ENCODE measurements around the gene RFX7.
A peak's percentile ranks its signal among the peaks of the same experiment; 100 is the strongest.

RFX7 gene

DNA sequence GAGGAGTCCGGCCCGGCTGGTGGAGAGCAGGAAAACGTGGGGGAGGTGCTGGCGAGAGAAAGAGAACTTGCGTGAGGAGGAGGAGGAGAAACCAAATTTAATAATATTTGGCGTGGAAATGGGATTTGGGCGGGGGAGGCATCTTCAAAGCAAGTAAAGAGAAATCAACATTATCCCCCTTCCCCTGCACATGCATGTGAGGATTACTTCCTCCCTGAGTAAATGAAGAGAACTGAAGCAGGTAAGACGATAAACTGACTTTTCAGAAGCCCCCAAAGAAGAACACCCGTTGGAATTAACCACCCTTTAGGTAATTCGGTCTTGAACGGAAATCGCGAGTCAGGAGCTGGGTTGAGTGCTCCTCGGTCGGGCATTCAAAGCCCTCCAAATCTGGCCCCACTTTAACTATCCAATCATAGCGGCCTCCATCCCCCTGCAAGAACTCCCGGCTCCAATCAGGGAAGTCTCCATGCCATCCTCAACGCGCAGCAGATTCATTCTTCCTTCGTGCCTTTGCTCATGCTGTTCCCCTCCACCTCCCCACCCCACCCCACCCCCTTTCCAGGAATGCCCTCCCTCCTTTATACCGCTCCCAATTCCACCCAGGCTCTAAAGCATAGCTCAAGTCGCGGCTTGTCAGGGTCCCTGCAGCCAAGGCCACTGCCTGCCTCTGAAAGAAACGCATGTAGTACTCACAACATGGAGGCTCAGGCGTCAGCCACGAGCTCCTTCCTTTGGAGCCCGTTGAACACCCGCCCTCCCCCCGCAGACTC, 545 bp upstream of the RFX7 start:
- Histone ChIP-seq H3K36me3 (ENCODE audit: control insufficient read depth, insufficient read depth, low read length) (no peaks in the 10 kb centered on the region), H3K27me3 (ENCODE audit: control insufficient read depth, insufficient read depth, low read length) (no peaks in the 10 kb centered on the region), H3K9me3 (ENCODE audit: control insufficient read depth, insufficient read depth, low read length) (no peaks in the 10 kb centered on the region), H3K4me1 (ENCODE audit: control insufficient read depth, insufficient read depth, low read length) (peaks cover 3% of the 10 kb centered on the region; the same call in 1 of the 2 replicates), H3K4me3 (ENCODE audit: low read length) (peak overlapping the region; percentile 98; the same call in 1 of the 2 replicates), H3K27ac (ENCODE audit: low read length) (no peak overlapping the region)
- no CpG with 5 or more reads among the region's 29 CpGs for WGBS (ENCODE audit: insufficient coverage, insufficient read length)
- no peak for DNase-seq (ENCODE audit: low read depth, low spot score)

DNA sequence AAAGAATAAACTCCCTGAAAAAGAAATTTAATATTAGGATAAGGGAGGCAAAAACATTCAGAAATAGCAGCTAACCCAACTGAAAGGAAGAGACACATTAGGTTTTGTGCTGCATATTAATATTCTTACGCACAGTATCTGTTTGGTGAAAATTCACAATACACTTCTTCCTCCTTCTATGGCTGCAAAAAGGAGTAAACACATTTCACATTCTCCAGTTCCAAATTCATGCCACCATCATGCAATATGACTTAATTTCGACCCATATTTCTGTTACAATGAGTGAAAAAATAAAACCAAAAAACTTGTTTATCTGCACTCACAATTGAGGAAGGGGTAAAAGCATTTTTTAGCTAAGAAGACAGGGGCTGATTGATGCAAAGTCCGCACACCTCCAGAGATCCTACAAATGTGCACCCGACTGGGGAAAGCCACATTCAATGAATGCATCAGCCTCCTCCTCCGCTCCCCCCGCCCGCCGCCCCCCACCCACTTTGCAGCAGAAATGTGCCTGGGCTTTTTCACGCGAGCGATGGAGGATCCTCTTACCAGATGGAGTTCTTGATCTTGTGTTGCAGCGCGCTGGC, 1.0 kb downstream of the RFX7 start:
- no CpG with 5 or more reads among the region's 13 CpGs for WGBS (ENCODE audit: insufficient coverage, insufficient read length)
- no peak for DNase-seq (ENCODE audit: low read depth, low spot score)

DNA sequence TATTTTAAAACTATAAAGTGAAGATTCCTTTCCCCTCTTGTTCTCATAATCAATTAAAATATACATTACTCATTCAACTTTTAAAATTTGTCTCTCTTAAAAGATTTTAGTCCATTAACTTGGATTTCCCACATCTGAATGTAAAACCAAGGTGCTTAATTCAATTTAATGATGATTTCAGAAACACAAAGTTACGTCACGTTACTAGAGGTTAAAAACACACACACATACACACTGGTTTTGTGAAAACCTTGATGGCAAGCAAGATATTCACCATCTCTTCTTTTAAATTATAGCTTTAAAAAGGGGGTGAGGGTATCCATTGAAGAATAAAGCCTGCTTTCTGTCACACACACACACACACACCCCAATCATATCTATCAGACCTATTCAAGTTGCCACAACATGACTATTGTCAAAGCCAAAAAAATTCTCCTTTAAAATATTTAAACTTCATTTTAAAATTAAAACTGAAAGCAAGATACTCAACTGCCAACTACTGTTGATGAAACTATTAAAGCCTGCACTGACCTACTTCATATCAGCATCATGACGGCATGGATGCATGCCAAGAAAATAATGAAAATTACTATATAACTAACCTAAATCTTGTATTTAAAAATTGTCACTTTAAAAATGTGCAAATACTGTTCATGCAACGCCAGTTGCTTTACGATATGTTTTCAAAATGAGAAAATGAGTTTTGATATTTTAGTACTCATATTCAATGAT, 2.1 kb downstream of the RFX7 start:
- WGBS (ENCODE audit: insufficient coverage, insufficient read length), result no CpG with 5 or more reads among the region's 5 CpGs
- H3K27ac ChIP-seq (ENCODE audit: low read length), result no peak overlapping the region
- no peaks in the 10 kb centered on the region; the same call in 1 of the 2 replicates for H3K36me3 ChIP-seq (ENCODE audit: control insufficient read depth, insufficient read depth, low read length)
- DNase-seq (ENCODE audit: low read depth, low spot score), result no peak
- no peaks in the 10 kb centered on the region for H3K9me3 ChIP-seq (ENCODE audit: control insufficient read depth, insufficient read depth, low read length)
- H3K4me1 ChIP-seq (ENCODE audit: control insufficient read depth, insufficient read depth, low read length), result peaks cover 3% of the 10 kb centered on the region; the same call in 1 of the 2 replicates
- no peak overlapping the region; the same call in 1 of the 2 replicates for H3K4me3 ChIP-seq (ENCODE audit: low read length)
- H3K27me3 ChIP-seq (ENCODE audit: control insufficient read depth, insufficient read depth, low read length), result no peaks in the 10 kb centered on the region

More for the DNA sequence above, 1.0 kb downstream of the RFX7 start:
- Histone ChIP-seq H3K27ac (ENCODE audit: low read length) (no peak overlapping the region), H3K9me3 (ENCODE audit: control insufficient read depth, insufficient read depth, low read length) (no peaks in the 10 kb centered on the region), H3K27me3 (ENCODE audit: control insufficient read depth, insufficient read depth, low read length) (no peaks in the 10 kb centered on the region), H3K4me3 (ENCODE audit: low read length) (peak overlapping the region; percentile 98), H3K36me3 (ENCODE audit: control insufficient read depth, insufficient read depth, low read length) (no peaks in the 10 kb centered on the region; the same call in 1 of the 2 replicates), H3K4me1 (ENCODE audit: control insufficient read depth, insufficient read depth, low read length) (peaks cover 3% of the 10 kb centered on the region; the same call in 1 of the 2 replicates)

DNA sequence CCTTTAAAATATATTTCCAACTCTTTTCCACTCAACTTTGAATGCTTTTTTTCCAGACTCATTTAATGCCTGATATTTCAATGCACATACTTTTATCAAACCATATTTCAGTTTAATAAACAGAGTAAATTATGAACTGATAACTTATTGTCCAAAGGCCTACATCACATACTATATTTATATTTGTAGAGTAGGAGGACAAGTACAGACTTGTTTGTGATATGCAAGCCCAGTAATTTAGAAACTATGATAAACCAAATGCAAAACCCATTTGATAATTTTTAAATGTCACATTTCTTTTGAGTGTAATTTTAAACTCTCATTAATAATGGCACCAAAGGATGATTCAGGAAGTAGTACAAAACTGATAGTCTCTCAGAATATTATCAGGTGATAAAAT, 3.3 kb downstream of the RFX7 start:
- H3K27me3 ChIP-seq (ENCODE audit: control insufficient read depth, insufficient read depth, low read length), result no peaks in the 10 kb centered on the region
- DNase-seq (ENCODE audit: low read depth, low spot score), result no peak
- H3K4me1 ChIP-seq (ENCODE audit: control insufficient read depth, insufficient read depth, low read length), result peaks cover 2% of the 10 kb centered on the region; the same call in 1 of the 2 replicates
- no peaks in the 10 kb centered on the region; the same call in 1 of the 2 replicates for H3K36me3 ChIP-seq (ENCODE audit: control insufficient read depth, insufficient read depth, low read length)
- H3K4me3 ChIP-seq (ENCODE audit: low read length), result no peak overlapping the region
- no peak overlapping the region for H3K27ac ChIP-seq (ENCODE audit: low read length)
- H3K9me3 ChIP-seq (ENCODE audit: control insufficient read depth, insufficient read depth, low read length), result no peaks in the 10 kb centered on the region

DNA sequence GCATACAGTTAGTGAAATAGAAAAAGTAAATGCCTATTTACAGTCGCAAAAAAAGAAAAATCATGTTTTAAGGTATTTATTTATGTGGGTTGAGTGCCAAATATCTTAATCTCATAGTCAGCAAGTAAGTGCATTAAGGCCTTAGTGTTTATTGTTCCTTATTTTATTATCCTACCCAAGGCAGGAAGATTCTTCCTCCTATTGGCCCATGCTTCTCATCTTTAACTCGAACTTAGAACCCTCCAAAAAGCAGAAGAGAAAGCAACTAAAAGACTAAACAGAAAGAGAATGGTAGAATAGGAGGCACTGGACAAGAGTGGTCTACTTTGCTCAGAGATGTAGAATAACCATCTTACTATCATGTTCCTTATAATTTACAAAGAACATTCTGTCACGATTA, 7.5 kb downstream of the RFX7 start:
- Histone ChIP-seq H3K9me3 (ENCODE audit: control insufficient read depth, insufficient read depth, low read length) (peaks cover 3% of the 10 kb centered on the region; the same call in 1 of the 2 replicates), H3K27me3 (ENCODE audit: control insufficient read depth, insufficient read depth, low read length) (no peaks in the 10 kb centered on the region), H3K36me3 (ENCODE audit: control insufficient read depth, insufficient read depth, low read length) (peaks cover 7% of the 10 kb centered on the region), H3K27ac (ENCODE audit: low read length) (no peak overlapping the region), H3K4me3 (ENCODE audit: low read length) (no peak overlapping the region), H3K4me1 (ENCODE audit: control insufficient read depth, insufficient read depth, low read length) (no peaks in the 10 kb centered on the region; the same call in 1 of the 2 replicates)
- DNase-seq (ENCODE audit: low read depth, low spot score), result no peak
- WGBS (ENCODE audit: insufficient coverage, insufficient read length), result no CpG with 5 or more reads among the region's 3 CpGs

DNA sequence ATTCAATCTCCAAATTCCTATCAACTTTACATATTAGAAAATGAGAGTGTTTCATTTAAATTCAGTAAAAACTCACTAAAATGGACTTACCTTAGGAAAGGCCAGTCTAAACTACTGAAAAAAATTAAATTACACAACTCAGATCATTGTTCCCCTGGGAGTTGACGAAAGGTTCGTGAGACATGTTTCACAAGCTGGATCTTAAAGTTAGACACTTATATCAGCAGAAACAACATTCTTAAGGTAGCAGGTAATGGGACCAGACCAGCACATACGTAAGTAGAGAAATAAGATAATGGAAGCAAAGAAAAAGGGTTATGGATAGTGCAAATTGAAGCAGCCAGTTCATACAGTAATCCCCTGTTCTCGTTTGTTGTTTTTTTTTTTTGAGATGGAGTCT, 8.9 kb downstream of the RFX7 start:
- Histone ChIP-seq H3K4me3 (ENCODE audit: low read length) (no peak overlapping the region), H3K36me3 (ENCODE audit: control insufficient read depth, insufficient read depth, low read length) (peaks cover 9% of the 10 kb centered on the region), H3K27ac (ENCODE audit: low read length) (no peak overlapping the region), H3K4me1 (ENCODE audit: control insufficient read depth, insufficient read depth, low read length) (no peaks in the 10 kb centered on the region; the same call in 1 of the 2 replicates), H3K9me3 (ENCODE audit: control insufficient read depth, insufficient read depth, low read length) (peaks cover 3% of the 10 kb centered on the region; the same call in 1 of the 2 replicates), H3K27me3 (ENCODE audit: control insufficient read depth, insufficient read depth, low read length) (no peaks in the 10 kb centered on the region)
- DNase-seq (ENCODE audit: low read depth, low spot score), result no peak
- no CpG with 5 or more reads among the region's 4 CpGs for WGBS (ENCODE audit: insufficient coverage, insufficient read length)

DNA sequence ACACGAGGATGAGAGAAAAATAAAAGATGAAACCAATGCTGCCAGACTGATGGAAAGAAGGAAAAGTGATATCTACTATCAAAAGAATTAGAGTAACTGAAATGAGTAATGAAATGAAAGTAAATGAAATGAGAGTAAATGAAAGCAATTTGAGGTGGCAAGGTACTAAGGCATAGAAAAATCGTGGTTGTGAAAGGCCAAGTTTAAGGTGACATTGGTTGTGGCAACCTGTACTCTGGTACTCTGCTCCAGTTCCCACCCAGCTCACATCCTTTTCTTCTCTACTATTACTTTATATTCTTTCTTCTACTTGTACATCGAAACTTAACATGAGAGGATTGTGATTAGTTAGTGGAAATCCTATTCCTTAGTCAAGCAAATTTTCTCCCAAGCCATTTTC, 10.1 kb downstream of the RFX7 start:
- H3K27me3 ChIP-seq (ENCODE audit: control insufficient read depth, insufficient read depth, low read length), result no peaks in the 10 kb centered on the region
- peaks cover 9% of the 10 kb centered on the region for H3K36me3 ChIP-seq (ENCODE audit: control insufficient read depth, insufficient read depth, low read length)
- H3K4me3 ChIP-seq (ENCODE audit: low read length), result no peak overlapping the region
- no peak overlapping the region for H3K27ac ChIP-seq (ENCODE audit: low read length)
- 100% methylated on average over 1 of the region's 3 CpGs for WGBS (ENCODE audit: insufficient coverage, insufficient read length)
- no peaks in the 10 kb centered on the region; the same call in 1 of the 2 replicates for H3K4me1 ChIP-seq (ENCODE audit: control insufficient read depth, insufficient read depth, low read length)
- peaks cover 3% of the 10 kb centered on the region; the same call in 1 of the 2 replicates for H3K9me3 ChIP-seq (ENCODE audit: control insufficient read depth, insufficient read depth, low read length)
- DNase-seq (ENCODE audit: low read depth, low spot score), result no peak

DNA sequence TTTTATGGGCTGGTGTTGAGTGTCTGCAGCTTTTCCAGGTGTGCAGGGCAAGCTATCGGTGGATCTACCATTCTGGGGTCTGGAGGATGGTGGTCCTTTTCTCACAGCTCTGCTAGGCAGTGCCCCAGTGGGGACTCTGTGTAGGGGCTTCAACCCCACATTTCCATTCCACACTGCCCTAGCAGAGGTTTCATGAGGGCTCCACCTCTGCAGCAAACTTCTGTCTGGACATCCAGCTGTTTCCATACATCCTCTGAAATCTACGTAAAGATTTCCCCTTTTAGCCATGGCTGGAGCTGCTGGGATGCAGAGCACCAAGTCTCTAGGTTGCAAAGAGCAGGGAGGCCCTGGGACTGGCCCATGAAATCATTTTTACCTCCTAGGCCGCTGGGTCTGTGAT, 11.6 kb downstream of the RFX7 start:
- peaks cover 3% of the 10 kb centered on the region; the same call in 1 of the 2 replicates for H3K9me3 ChIP-seq (ENCODE audit: control insufficient read depth, insufficient read depth, low read length)
- peaks cover 9% of the 10 kb centered on the region for H3K36me3 ChIP-seq (ENCODE audit: control insufficient read depth, insufficient read depth, low read length)
- no peaks in the 10 kb centered on the region for H3K27me3 ChIP-seq (ENCODE audit: control insufficient read depth, insufficient read depth, low read length)
- no peak overlapping the region for H3K27ac ChIP-seq (ENCODE audit: low read length)
- WGBS (ENCODE audit: insufficient coverage, insufficient read length), result no CpG with 5 or more reads among the region's 3 CpGs
- no peak overlapping the region for H3K4me3 ChIP-seq (ENCODE audit: low read length)
- DNase-seq (ENCODE audit: low read depth, low spot score), result no peak
- no peaks in the 10 kb centered on the region for H3K4me1 ChIP-seq (ENCODE audit: control insufficient read depth, insufficient read depth, low read length)

DNA sequence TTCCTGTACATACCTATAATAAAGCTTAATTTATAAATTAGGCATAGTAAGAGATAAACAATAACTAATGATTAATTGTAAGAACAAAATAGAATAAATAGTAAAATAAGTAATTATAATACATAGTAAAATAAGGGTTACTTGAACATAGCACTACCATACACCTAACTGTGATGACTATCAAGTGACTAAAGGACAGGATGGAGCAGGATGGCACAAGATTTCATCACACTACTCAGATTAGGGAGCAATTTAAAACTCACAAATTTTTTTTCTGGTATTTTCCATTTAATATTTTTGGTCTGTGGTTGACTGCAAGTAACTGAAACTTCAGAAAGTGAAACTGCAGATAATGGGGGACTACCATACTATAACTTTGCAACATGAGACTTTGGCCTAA, 14.8 kb downstream of the RFX7 start:
- no peak for DNase-seq (ENCODE audit: low read depth, low spot score)
- peaks cover 9% of the 10 kb centered on the region for H3K36me3 ChIP-seq (ENCODE audit: control insufficient read depth, insufficient read depth, low read length)
- H3K27me3 ChIP-seq (ENCODE audit: control insufficient read depth, insufficient read depth, low read length), result no peaks in the 10 kb centered on the region
- no peak overlapping the region for H3K27ac ChIP-seq (ENCODE audit: low read length)
- H3K4me1 ChIP-seq (ENCODE audit: control insufficient read depth, insufficient read depth, low read length), result no peaks in the 10 kb centered on the region
- no peak overlapping the region for H3K4me3 ChIP-seq (ENCODE audit: low read length)
- peaks cover 3% of the 10 kb centered on the region; the same call in 1 of the 2 replicates for H3K9me3 ChIP-seq (ENCODE audit: control insufficient read depth, insufficient read depth, low read length)

DNA sequence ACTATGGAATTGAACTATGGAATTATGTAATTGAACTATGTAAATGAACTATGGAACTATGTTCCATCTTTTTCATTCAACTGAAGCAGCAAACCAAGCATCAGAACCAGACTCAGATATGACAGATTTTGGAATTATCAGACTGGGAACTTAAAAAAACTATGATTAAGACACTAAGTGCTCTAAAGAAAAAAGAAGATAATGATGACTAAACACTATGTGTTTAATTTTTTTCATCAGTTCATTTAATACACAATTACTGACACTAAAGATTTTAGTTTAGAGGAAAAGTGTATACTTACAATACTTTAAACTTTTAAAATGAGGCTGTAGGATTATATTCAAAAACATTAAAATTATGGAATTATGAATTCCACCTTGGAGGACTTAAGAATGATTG, 15.3 kb downstream of the RFX7 start:
- no peak overlapping the region for H3K4me3 ChIP-seq (ENCODE audit: low read length)
- DNase-seq (ENCODE audit: low read depth, low spot score), result no peak
- H3K4me1 ChIP-seq (ENCODE audit: control insufficient read depth, insufficient read depth, low read length), result no peaks in the 10 kb centered on the region
- H3K27ac ChIP-seq (ENCODE audit: low read length), result no peak overlapping the region
- H3K36me3 ChIP-seq (ENCODE audit: control insufficient read depth, insufficient read depth, low read length), result peaks cover 9% of the 10 kb centered on the region
- peaks cover 3% of the 10 kb centered on the region; the same call in 1 of the 2 replicates for H3K9me3 ChIP-seq (ENCODE audit: control insufficient read depth, insufficient read depth, low read length)
- H3K27me3 ChIP-seq (ENCODE audit: control insufficient read depth, insufficient read depth, low read length), result no peaks in the 10 kb centered on the region

Data from iPS DF 6.9 (cell line).